Measurements from ENCODE around the gene NACAD. TPM values are rescaled to one million over a fixed set of nuclear protein-coding genes. Genes with fewer than 3 reads are reported as not detected.
A peak's percentile ranks its signal among the peaks of the same experiment; 100 is the strongest.
"Not testable (repeated sequence)": the region's sequence is repeated elsewhere in the genome, so short reads cannot be mapped to it uniquely, and the experiment has no call there.

Gene NACAD
- total RNA-seq, 1 donor from 2014 or later: 0.09 TPM

GRCh38 chr7:45054442-45054841 is 34.3 kb downstream of the NACAD start:
- intact Hi-C loops (cut with micrococcal nuclease): no loop called here
- H3K4me3 Mint-ChIP-seq: no peak overlapping the region
- H3K36me3 Mint-ChIP-seq (ENCODE audit: low read depth): peaks cover 59% of the 10 kb centered on the region
- no peaks in the 10 kb centered on the region for H3K27me3 Mint-ChIP-seq
- peaks cover 31% of the 10 kb centered on the region for H3K4me1 Mint-ChIP-seq
- no peak for DNase-seq
- no peak overlapping the region for H3K27ac Mint-ChIP-seq
- H3K9me3 Mint-ChIP-seq: no peaks in the 10 kb centered on the region

GRCh38 chr7:45053941-45054340 is 34.8 kb downstream of the NACAD start:
- intact Hi-C loops (cut with micrococcal nuclease): no loop called here
- no peak overlapping the region for H3K4me3 Mint-ChIP-seq
- no peak overlapping the region for H3K27ac Mint-ChIP-seq
- H3K36me3 Mint-ChIP-seq (ENCODE audit: low read depth): peaks cover 59% of the 10 kb centered on the region
- no peaks in the 10 kb centered on the region for H3K27me3 Mint-ChIP-seq
- H3K9me3 Mint-ChIP-seq: no peaks in the 10 kb centered on the region
- H3K4me1 Mint-ChIP-seq: peaks cover 31% of the 10 kb centered on the region
- no peak for DNase-seq

DNA sequence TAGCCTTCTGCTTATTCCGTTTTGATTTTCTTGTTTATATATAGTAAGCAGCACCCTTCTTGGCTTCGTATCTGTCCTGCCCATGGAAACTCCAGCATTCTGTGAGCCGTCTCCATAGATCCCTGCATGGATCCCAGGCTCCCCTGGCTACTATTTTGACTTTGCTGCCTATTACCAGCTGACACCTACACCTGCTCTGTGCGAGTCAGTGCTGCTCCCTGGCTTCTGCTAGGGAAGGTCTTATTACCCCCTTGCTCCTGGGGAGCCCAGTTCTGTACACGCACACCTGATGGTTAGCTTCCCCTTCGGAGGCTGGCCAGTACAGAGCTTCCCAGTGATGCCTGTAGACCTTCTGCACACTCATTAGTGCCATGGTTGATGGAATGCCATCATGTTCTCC is 35.4 kb downstream of the NACAD start:
- no peaks in the 10 kb centered on the region for H3K9me3 Mint-ChIP-seq
- intact Hi-C loops (cut with micrococcal nuclease): no loop called here
- DNase-seq: no peak
- H3K4me3 Mint-ChIP-seq: no peak overlapping the region
- H3K27ac Mint-ChIP-seq: no peak overlapping the region
- H3K36me3 Mint-ChIP-seq (ENCODE audit: low read depth): peaks cover 58% of the 10 kb centered on the region
- H3K4me1 Mint-ChIP-seq: peaks cover 30% of the 10 kb centered on the region
- H3K27me3 Mint-ChIP-seq: no peaks in the 10 kb centered on the region

DNA sequence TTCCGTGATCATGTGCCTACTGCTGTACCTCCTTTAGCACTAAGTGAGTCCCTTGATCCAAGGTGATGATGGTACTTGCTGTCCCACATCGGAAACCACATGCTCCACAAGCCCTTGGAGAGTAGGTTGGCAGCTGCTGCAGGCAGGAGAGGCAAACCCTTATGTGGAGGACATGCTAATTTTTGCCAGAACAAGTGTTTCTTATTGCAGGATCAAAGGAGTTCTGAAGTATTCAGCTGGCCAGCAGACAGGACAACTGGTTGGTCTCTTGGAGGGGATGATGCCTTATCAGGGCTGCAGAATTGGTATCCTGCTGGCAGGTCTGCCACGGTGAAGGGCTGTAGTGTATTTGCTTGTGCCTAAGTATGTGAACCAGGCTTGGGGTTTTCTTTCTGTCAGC is 36.8 kb downstream of the NACAD start:
- Mint-ChIP-seq H3K27ac (peak overlapping the region; percentile 9), H3K9me3 (no peaks in the 10 kb centered on the region), H3K27me3 (no peaks in the 10 kb centered on the region), H3K4me1 (peaks cover 18% of the 10 kb centered on the region), H3K36me3 (ENCODE audit: low read depth) (peaks cover 51% of the 10 kb centered on the region), H3K4me3 (no peak overlapping the region)
- DNase-seq: no peak
- intact Hi-C loops (cut with micrococcal nuclease): no loop called here

DNA sequence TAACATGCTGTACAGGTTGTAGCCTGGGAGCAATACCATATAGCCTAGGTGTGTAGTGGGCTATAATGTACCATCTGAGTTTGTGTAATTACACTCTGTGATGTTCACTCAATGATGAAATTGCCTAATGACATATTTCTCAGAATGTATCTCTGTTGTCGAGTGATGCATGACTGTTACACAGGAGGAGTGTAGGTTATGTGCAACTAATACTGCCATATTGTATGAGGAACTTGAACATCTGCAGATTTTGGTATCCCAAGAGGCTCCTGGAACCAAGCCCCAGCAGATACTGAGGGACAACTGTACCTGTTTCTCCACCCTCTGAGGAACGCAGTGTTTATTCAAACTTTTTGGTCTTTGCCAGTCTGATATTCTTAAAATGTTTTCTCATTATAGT is 38.6 kb downstream of the NACAD start:
- Mint-ChIP-seq H3K27ac (peak overlapping the region; percentile 56), H3K4me3 (no peak overlapping the region), H3K4me1 (peaks cover 15% of the 10 kb centered on the region), H3K27me3 (no peaks in the 10 kb centered on the region), H3K9me3 (no peaks in the 10 kb centered on the region), H3K36me3 (ENCODE audit: low read depth) (peaks cover 48% of the 10 kb centered on the region)
- intact Hi-C loops (cut with micrococcal nuclease): no loop called here
- no peak for DNase-seq

DNA sequence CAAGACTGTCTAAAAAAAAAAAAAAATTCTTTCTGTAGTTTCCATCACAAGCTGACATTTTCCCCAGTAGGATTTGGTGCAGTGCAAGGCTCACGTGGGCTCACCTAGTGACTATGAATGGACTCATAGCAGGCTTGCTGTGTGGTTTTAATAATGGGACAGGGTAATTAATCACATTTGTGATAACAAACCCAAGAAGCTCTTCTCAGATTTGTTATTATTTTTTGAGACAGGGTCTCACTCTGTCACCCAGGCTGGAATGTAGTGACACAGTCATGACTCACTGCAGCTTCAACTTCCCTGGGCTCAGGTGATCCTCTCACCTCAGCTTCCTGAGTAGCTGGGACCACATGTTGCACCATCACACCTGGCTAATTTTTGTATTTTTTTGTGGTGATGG is 40.0 kb downstream of the NACAD start:
- intact Hi-C loops (cut with micrococcal nuclease): no loop called here
- no peak overlapping the region for H3K4me3 Mint-ChIP-seq
- H3K27me3 Mint-ChIP-seq: no peaks in the 10 kb centered on the region
- no peak for DNase-seq
- H3K9me3 Mint-ChIP-seq: no peaks in the 10 kb centered on the region
- H3K36me3 Mint-ChIP-seq (ENCODE audit: low read depth): peaks cover 49% of the 10 kb centered on the region
- peaks cover 21% of the 10 kb centered on the region for H3K4me1 Mint-ChIP-seq
- no peak overlapping the region for H3K27ac Mint-ChIP-seq

DNA sequence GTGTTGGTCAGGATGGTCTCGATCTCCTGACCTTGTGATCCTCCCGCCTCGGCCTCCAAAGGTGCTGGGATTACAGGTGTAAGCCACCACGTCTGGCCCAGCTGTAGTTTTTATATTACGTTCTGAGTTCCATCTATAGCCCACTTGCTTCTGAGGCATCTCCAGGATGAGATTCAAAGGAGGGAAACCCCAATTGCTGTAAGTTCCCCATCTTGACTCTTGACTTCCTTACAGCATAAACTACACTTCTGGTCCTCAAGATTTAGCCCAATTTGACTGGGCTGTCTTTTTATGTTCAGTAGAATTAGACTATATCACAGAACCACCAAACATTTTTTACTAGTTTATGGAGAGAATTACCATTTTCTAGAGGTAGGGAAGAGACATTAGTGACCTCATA is 44.4 kb downstream of the NACAD start:
- Mint-ChIP-seq H3K27me3 (no peaks in the 10 kb centered on the region), H3K4me1 (peaks cover 23% of the 10 kb centered on the region), H3K36me3 (ENCODE audit: low read depth) (peaks cover 58% of the 10 kb centered on the region), H3K27ac (no peak overlapping the region), H3K4me3 (no peak overlapping the region), H3K9me3 (no peaks in the 10 kb centered on the region)
- no peak for DNase-seq
- intact Hi-C loops (cut with micrococcal nuclease): loop anchor here (2.0 kb wide), 1 partner anchor 16 kb away; no protein-coding TSS in a partner anchor

- peaks cover 44% of the 10 kb centered on the region for H3K4me1 Mint-ChIP-seq
- no peak for DNase-seq
- no peaks in the 10 kb centered on the region for H3K27me3 Mint-ChIP-seq
- no peaks in the 10 kb centered on the region for H3K9me3 Mint-ChIP-seq
- intact Hi-C loops (cut with micrococcal nuclease): no loop called here
- no peak overlapping the region for H3K4me3 Mint-ChIP-seq
- peaks cover 65% of the 10 kb centered on the region for H3K36me3 Mint-ChIP-seq (ENCODE audit: low read depth)
- H3K27ac Mint-ChIP-seq: peak overlapping the region; percentile 70
Measured at GRCh38 chr7:45039106-45039505, 49.7 kb downstream of the NACAD start.

- no peak for DNase-seq
- Mint-ChIP-seq H3K36me3 (ENCODE audit: low read depth) (peaks cover 65% of the 10 kb centered on the region), H3K4me1 (peaks cover 48% of the 10 kb centered on the region), H3K27ac (peak overlapping the region; percentile 90), H3K27me3 (no peaks in the 10 kb centered on the region), H3K4me3 (no peak overlapping the region), H3K9me3 (no peaks in the 10 kb centered on the region)
- intact Hi-C loops (cut with micrococcal nuclease): loop anchor here (2.0 kb wide), 1 partner anchor 37 kb away; the partner anchor contains the start of gene CCM2
Measured at GRCh38 chr7:45037876-45038275, 50.9 kb downstream of the NACAD start.

DNA sequence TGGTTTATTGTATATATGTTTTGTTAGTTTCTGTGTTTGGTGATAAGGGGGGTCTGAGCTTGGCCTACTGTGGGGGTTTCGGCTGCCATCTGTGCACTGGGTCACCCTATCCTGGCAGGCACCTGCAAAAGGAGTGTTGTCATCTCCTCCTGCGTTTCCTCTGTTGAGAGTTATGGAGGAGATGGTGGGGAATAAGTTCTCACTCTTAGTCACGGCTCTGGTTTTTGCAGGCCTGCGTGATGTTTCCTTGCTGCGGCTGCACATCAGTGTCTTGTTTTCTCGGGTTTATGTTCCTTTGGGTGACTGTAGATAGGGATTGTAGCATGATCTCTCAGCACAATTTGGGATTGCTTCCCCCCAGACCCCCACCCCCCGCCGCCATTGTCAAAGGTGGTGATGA is 52.0 kb downstream of the NACAD start:
- Mint-ChIP-seq H3K27ac (peak overlapping the region; percentile 90), H3K27me3 (no peaks in the 10 kb centered on the region), H3K4me3 (peak overlapping the region; percentile 69), H3K36me3 (ENCODE audit: low read depth) (peaks cover 59% of the 10 kb centered on the region), H3K9me3 (no peaks in the 10 kb centered on the region), H3K4me1 (peaks cover 53% of the 10 kb centered on the region)
- intact Hi-C loops (cut with micrococcal nuclease): loop anchor here (1.0 to 2.0 kb wide), 2 partner anchors 9 to 36 kb away; partner anchors contain the start of gene CCM2
- DNase-seq: peak; percentile 73

GRCh38 chr7:45036317-45036716 is 52.5 kb downstream of the NACAD start:
- Mint-ChIP-seq H3K4me1 (peaks cover 56% of the 10 kb centered on the region), H3K36me3 (ENCODE audit: low read depth) (peaks cover 57% of the 10 kb centered on the region), H3K4me3 (peak overlapping the region; percentile 69), H3K27ac (peak overlapping the region; percentile 90), H3K9me3 (no peaks in the 10 kb centered on the region), H3K27me3 (no peaks in the 10 kb centered on the region)
- intact Hi-C loops (cut with micrococcal nuclease): loop anchor here (1.0 to 2.0 kb wide), 2 partner anchors 9 to 36 kb away; partner anchors contain the start of gene CCM2
- DNase-seq: no peak

DNA sequence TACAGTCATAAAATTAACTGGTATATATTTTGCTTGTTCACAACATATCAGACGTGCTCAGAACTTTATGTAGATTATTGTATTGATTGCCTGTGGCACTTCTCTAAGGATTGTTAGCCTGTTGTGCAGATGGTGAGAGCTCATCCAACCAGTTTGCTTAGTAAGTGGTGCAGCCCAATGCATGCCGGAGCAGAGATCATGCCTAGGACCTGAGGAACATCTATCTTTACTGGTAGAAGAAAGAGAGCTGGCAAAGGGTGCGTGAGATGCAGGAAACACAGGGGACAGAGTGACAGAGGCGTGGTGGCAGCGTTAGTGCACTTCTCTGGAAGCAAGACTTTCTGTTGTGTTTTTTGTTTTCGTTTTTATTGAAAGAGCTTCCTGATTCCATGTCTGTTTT is 52.9 kb downstream of the NACAD start:
- DNase-seq: peak; percentile 74
- peak overlapping the region; percentile 90 for H3K27ac Mint-ChIP-seq
- H3K4me3 Mint-ChIP-seq: peak overlapping the region; percentile 69
- no peaks in the 10 kb centered on the region for H3K9me3 Mint-ChIP-seq
- H3K36me3 Mint-ChIP-seq (ENCODE audit: low read depth): peaks cover 53% of the 10 kb centered on the region
- intact Hi-C loops (cut with micrococcal nuclease): loop anchor here (1.0 to 2.0 kb wide), 2 partner anchors 9 to 35 kb away; partner anchors contain the start of gene CCM2
- H3K27me3 Mint-ChIP-seq: no peaks in the 10 kb centered on the region
- H3K4me1 Mint-ChIP-seq: peaks cover 56% of the 10 kb centered on the region

GRCh38 chr7:45035371-45035770 is 53.4 kb downstream of the NACAD start:
- peaks cover 53% of the 10 kb centered on the region for H3K4me1 Mint-ChIP-seq
- no peak for DNase-seq
- H3K9me3 Mint-ChIP-seq: no peaks in the 10 kb centered on the region
- H3K27ac Mint-ChIP-seq: peak overlapping the region; percentile 81
- H3K4me3 Mint-ChIP-seq: peak overlapping the region; percentile 69
- intact Hi-C loops (cut with micrococcal nuclease): no loop called here
- H3K36me3 Mint-ChIP-seq (ENCODE audit: low read depth): peaks cover 48% of the 10 kb centered on the region
- no peaks in the 10 kb centered on the region for H3K27me3 Mint-ChIP-seq

- Mint-ChIP-seq H3K4me1 (peaks cover 58% of the 10 kb centered on the region), H3K36me3 (ENCODE audit: low read depth) (peaks cover 48% of the 10 kb centered on the region), H3K27ac (peak overlapping the region; percentile 45)
- H3K4me3 Mint-ChIP-seq; H3K27me3 Mint-ChIP-seq; H3K9me3 Mint-ChIP-seq; DNase-seq; intact Hi-C loops (cut with micrococcal nuclease): not testable (repeated sequence)
Measured at GRCh38 chr7:45034710-45035109, 54.1 kb downstream of the NACAD start.

- no peaks in the 10 kb centered on the region for H3K27me3 Mint-ChIP-seq
- H3K27ac Mint-ChIP-seq: peak overlapping the region; percentile 30
- intact Hi-C loops (cut with micrococcal nuclease): no loop called here
- DNase-seq: no peak
- H3K4me3 Mint-ChIP-seq: peak overlapping the region; percentile 44
- H3K4me1 Mint-ChIP-seq: peaks cover 63% of the 10 kb centered on the region
- peaks cover 49% of the 10 kb centered on the region for H3K36me3 Mint-ChIP-seq (ENCODE audit: low read depth)
- no peaks in the 10 kb centered on the region for H3K9me3 Mint-ChIP-seq
Measured at GRCh38 chr7:45033931-45034290, 54.9 kb downstream of the NACAD start.

Measured in activated CD4-positive, alpha-beta T cell treated with anti-CD3 and anti-CD28 coated beads, Interleukin-2, amount 10 ng/mL, durations not matched to agents 24 days and 14 days (primary cell).